ENCODE data around the gene MBP. TPM values are rescaled to one million over a fixed set of nuclear protein-coding genes. Genes with fewer than 3 reads are reported as not detected.
"Not testable (repeated sequence)": the region's sequence is repeated elsewhere in the genome, so short reads cannot be mapped to it uniquely, and the experiment has no call there.

The MBP gene
- total and polyA plus RNA-seq, 5 experiments from 2014 or later: 89.2 to 148 (median 105) TPM

DNA sequence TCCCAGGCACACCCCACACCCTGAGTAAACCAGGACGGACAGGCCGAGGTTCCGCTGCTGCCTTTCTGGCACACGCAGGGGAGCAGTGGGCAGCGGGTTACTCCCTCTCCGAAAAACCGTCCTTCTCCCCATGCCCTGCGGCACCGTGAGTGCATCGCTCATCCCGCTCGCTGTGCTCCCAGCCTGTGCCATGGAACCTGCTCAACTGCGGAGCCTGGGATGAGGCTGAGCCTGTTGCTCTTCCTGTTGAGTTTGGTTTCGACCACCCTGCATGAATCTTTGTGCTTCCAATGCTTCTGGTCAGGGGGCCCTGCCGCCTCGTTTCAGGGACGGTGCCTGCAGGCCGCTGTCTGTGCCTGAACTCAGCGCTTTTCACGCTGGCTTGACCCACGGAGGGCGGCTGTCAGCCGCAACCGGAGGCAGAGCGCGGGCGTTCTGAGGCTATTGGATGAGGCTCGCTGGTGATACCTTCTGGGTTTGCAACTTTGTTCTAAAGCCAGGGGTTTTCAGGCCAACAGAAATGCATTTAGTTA lies 106.7 kb downstream of the MBP start:
- peak overlapping the region in 3 of 10 donors; percentile 28 to 62 (median 56) for H3K27ac Mint-ChIP-seq

DNA sequence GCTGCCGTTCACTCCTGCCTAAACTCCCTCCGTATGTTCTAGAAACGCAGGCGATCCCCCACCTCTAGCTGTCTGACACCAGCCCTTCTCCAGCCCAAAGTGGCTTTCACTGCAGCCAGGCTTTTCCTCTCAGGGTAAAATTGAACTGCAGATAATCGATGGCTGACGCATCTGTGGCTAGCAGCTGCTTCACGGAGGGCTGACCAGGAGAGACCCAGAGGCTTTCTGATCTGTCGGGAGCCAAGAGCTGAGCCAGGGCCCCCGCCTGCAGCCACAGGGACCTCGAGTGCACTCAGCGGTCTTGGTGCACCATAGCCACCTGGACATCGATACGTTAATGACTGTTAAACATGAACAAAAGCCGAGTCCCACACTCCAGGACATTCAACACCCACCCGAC lies 107.5 kb downstream of the MBP start:
- Mint-ChIP-seq H3K27ac (peak overlapping the region in 1 of 10 donors; percentile 36), H3K4me3 (no peak overlapping the region), H3K27me3 (no peaks in the 10 kb centered on the region), H3K9me3 (no peaks in the 10 kb centered on the region), H3K36me3 (peaks cover 7 to 56% (median 8%) of the 10 kb centered on the region in 3 donors), H3K4me1 (peaks cover 11 to 43% (median 24%) of the 10 kb centered on the region in 4 donors)
- ATAC-seq (no peak), DNase-seq (no peak)
- POLR2A ChIA-PET: no interaction called here

More for the DNA sequence above, 106.7 kb downstream of the MBP start:
- H3K9me3 Mint-ChIP-seq: no peaks in the 10 kb centered on the region
- H3K4me3 Mint-ChIP-seq: no peak overlapping the region
- POLR2A ChIA-PET: no interaction called here
- peaks cover 7 to 59% (median 8%) of the 10 kb centered on the region in 3 donors for H3K36me3 Mint-ChIP-seq
- DNase-seq (no peak), ATAC-seq (no peak)
- no peaks in the 10 kb centered on the region for H3K27me3 Mint-ChIP-seq
- peaks cover 11 to 40% (median 25%) of the 10 kb centered on the region in 4 donors for H3K4me1 Mint-ChIP-seq

DNA sequence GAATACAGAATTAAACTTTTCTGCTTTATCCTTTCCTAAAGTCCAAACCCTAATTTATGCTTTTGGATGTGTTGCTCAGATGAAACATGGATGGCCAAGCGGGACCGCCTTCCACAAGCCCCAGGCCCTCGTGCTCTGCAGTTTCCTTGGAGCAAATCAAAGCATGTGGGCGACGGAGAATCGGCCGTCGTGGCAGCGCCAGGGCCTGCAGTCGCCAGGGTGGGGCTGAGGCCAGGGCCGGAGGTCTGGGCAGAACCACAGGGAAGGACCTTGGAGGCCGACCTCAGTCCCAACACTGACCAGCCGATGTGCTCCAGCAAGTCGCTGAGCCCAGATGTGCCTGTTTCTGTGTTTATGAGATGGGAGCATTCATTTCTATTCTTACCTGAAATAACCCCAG lies 108.1 kb downstream of the MBP start:
- POLR2A ChIA-PET: no interaction called here
- Mint-ChIP-seq H3K36me3 (peaks cover under 1 to 54% (median 4%) of the 10 kb centered on the region in 3 donors), H3K27ac (no peak overlapping the region), H3K4me3 (no peak overlapping the region), H3K27me3 (no peaks in the 10 kb centered on the region), H3K9me3 (no peaks in the 10 kb centered on the region), H3K4me1 (peaks cover 13 to 43% (median 27%) of the 10 kb centered on the region in 4 donors)
- DNase-seq (no peak), ATAC-seq (no peak)

DNA sequence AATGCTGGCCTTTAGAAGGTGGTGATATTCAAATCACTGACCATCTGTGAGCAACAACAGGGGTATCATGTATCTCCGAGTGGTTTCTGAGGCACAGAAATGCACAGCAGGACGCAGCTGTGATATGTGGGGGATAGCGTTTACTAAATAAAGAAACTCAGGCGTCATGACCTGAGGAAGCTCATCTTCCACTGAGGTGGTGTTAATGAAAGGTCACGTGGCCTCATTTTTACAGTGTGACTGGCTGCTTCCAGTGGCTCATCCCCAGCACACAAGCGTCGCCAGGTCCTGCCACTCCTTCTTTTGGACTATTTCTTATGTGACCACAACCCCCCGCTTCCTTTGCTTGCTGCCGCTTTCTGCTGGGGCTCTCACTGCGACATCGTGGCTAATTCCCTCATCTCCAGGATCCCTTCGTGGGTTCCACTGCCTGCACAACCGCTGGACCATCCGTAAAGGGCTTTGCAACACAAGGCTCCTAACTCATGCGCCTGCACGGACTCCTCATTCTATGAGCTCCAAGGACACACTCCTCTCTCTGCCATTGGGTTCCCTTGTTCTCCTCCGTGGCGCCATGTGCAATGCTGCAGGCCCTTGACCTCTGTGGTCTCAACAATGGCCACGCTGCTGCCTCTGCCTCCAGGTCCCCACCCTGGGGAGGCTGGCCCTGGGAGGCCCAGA lies 109.3 kb downstream of the MBP start:
- H3K9me3 Mint-ChIP-seq: peaks cover 0 to 8% (median 0%) of the 10 kb centered on the region in 9 donors
- peaks cover 24 to 53% (median 33%) of the 10 kb centered on the region in 4 donors for H3K4me1 Mint-ChIP-seq
- no peaks in the 10 kb centered on the region for H3K27me3 Mint-ChIP-seq
- DNase-seq (no peak), ATAC-seq (no peak)
- POLR2A ChIA-PET: no interaction called here
- peaks cover 0 to 63% (median 4%) of the 10 kb centered on the region in 3 donors for H3K36me3 Mint-ChIP-seq
- peak overlapping the region in 9 of 10 donors; percentile 14 to 92 (median 62) for H3K27ac Mint-ChIP-seq
- H3K4me3 Mint-ChIP-seq: no peak overlapping the region

DNA sequence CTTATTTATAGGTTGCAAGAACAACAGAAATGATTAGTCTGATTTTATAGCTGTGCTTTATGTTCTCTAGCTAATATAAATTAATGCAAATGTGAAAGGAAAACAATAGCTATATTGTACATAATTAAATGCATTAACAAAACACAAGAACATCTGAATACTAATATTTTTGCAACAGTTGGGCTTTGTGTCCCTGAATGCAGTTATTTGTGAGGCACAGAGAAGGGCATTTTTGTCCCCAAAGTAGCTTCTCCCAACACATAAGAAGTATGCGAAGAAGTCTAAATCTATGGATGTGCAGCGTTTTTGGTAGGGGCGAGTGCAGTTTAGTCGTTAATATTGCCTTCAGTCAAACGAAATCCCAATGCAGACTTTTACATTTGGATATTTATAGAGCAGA lies 110.0 kb downstream of the MBP start:
- ATAC-seq (no peak), DNase-seq (no peak)
- POLR2A ChIA-PET: interaction anchor here (0.6 kb wide), 1 partner anchor 196 kb away, joined by 3 read pairs; no protein-coding TSS in a partner anchor
- H3K27ac Mint-ChIP-seq: peak overlapping the region in 1 of 10 donors; percentile 31
- peaks cover 25 to 58% (median 33%) of the 10 kb centered on the region in 4 donors for H3K4me1 Mint-ChIP-seq
- H3K36me3 Mint-ChIP-seq: peaks cover 0 to 69% (median 4%) of the 10 kb centered on the region in 3 donors
- no peaks in the 10 kb centered on the region for H3K27me3 Mint-ChIP-seq
- peaks cover 0 to 8% (median 0%) of the 10 kb centered on the region in 9 donors for H3K9me3 Mint-ChIP-seq
- H3K4me3 Mint-ChIP-seq: no peak overlapping the region

DNA sequence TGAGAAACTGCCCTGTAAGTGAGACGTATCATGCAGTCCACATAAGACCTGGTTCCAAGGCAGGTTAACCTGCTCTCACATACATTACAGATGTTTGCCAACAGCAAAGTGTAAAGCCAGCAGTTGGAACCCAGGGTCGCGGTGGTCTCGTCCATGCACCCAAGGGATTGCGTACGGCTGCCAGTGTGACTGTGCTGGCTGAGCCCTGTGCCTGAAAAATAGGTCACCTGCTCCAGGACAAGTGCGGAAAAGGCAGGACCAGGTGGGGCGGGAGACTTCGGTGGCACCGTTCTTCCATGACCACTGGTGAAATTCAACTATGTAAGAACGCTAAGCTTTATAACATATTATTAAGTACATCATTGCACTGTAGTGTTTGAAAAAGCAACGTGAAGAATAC lies 110.5 kb downstream of the MBP start:
- DNase-seq: no peak
- Mint-ChIP-seq H3K4me3 (no peak overlapping the region), H3K36me3 (peaks cover 0 to 70% (median 8%) of the 10 kb centered on the region in 3 donors), H3K4me1 (peaks cover 26 to 59% (median 33%) of the 10 kb centered on the region in 4 donors), H3K27ac (peak overlapping the region in 3 of 10 donors; percentile 27 to 52 (median 35)), H3K9me3 (peaks cover 0 to 8% (median 0%) of the 10 kb centered on the region in 9 donors), H3K27me3 (no peaks in the 10 kb centered on the region)
- no peak for ATAC-seq
- POLR2A ChIA-PET: interaction anchor here (0.6 kb wide), 1 partner anchor 195 kb away, joined by 3 read pairs; no protein-coding TSS in a partner anchor

DNA sequence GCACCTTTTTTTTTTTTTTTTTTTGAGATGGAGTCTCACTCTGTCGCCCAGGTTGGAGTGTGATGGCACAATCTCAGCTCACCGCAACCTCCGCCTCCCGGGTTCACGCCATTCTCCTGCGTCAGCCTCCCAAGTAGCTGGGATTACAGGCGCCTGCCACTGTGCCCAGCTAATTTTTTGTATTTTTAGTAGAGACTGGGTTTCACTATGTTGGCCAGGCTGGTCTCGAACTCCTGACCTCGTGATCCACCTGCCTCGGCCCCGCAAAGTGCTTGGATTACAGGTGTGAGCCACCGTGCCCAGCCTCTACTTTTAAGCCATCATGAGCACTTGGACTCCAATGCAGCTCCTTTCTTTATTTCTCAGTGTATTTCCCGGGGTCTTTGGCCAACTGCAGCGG lies 111.1 kb downstream of the MBP start:
- H3K4me3 Mint-ChIP-seq, H3K9me3 Mint-ChIP-seq, ATAC-seq, POLR2A ChIA-PET, H3K27me3 Mint-ChIP-seq, DNase-seq: not testable (repeated sequence)
- peaks cover 29 to 58% (median 33%) of the 10 kb centered on the region in 4 donors for H3K4me1 Mint-ChIP-seq
- H3K27ac Mint-ChIP-seq: peak overlapping the region in 5 of 10 donors; percentile 15 to 52 (median 34)
- H3K36me3 Mint-ChIP-seq: peaks cover 0 to 73% (median 9%) of the 10 kb centered on the region in 3 donors

DNA sequence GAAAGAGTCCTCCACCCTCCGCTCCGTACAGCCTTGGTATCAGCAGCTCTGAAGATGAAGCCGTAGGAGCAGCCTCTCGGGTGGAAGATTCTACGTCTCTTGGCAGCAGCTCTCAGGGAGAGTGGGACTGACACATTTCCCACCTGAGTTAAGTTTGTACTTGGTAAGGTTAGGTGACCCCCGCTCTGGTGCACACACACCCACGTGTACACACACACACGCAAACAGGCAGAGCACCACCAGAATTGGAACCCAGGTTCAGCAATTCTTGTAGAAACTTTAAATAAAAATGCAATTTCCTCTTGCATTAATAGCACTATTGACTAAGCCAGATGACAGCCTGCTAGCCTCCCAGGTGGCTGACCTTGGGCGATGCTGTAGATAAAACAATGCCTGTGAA lies 111.5 kb downstream of the MBP start:
- ATAC-seq (no peak), DNase-seq (no peak)
- Mint-ChIP-seq H3K36me3 (peaks cover 0 to 73% (median 13%) of the 10 kb centered on the region in 3 donors), H3K4me3 (no peak overlapping the region), H3K27me3 (no peaks in the 10 kb centered on the region), H3K4me1 (peaks cover 29 to 60% (median 36%) of the 10 kb centered on the region in 4 donors), H3K27ac (peak overlapping the region in 4 of 10 donors; percentile 15 to 69 (median 44)), H3K9me3 (peaks cover 0 to 8% (median 0%) of the 10 kb centered on the region in 9 donors)
- POLR2A ChIA-PET: no interaction called here

DNA sequence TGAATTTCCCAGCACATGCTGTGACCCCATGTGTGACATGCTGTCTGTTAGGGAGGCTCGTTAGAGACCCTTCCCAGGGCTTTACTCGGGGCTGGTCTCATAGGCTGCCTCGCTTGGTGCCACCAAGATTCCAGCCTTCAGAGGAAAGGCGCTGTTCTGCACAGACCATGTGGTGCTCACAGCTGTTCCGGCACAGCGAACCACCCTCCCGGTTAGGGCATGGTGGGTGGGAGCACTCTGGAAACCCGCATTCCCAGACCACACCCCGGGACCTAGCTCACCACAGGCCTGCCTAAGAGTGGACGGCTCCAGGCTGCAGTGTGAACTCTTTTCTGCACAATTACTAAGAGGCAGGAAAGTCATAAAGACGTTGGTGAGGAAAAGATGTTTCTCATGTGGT lies 112.0 kb downstream of the MBP start:
- peaks cover 29 to 61% (median 36%) of the 10 kb centered on the region in 4 donors for H3K4me1 Mint-ChIP-seq
- no peak overlapping the region for H3K4me3 Mint-ChIP-seq
- no peak for DNase-seq
- H3K27ac Mint-ChIP-seq: peak overlapping the region in 1 of 10 donors; percentile 76
- peaks cover 0 to 8% (median 0%) of the 10 kb centered on the region in 9 donors for H3K9me3 Mint-ChIP-seq
- POLR2A ChIA-PET: no interaction called here
- peaks cover 0 to 73% (median 12%) of the 10 kb centered on the region in 3 donors for H3K36me3 Mint-ChIP-seq
- no peaks in the 10 kb centered on the region for H3K27me3 Mint-ChIP-seq
- no peak for ATAC-seq

DNA sequence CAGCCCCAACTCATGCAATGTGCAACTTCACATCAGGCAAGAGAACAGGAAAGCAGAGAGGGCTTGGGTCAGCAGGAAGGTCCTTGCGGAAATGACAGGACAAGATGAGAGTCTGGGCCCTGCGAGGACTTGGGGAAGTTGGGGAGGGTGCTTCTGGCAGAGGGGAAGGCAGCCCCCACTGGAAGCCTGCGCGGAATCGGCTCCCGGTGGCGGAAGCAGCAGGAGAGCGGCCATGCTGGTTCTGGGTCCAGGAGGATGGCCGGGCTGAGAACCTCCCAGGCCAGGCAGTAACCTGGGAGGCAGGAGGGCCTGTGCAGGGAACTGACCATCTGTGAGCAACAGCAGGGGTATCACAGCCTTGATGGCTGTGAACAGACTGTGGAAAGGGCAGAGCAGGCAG lies 112.9 kb downstream of the MBP start:
- Mint-ChIP-seq H3K4me3 (no peak overlapping the region), H3K9me3 (peaks cover 0 to 8% (median 0%) of the 10 kb centered on the region in 9 donors), H3K27me3 (no peaks in the 10 kb centered on the region), H3K36me3 (peaks cover 0 to 72% (median 12%) of the 10 kb centered on the region in 3 donors), H3K27ac (peak overlapping the region in 7 of 10 donors; percentile 31 to 81 (median 63)), H3K4me1 (peaks cover 29 to 61% (median 38%) of the 10 kb centered on the region in 4 donors)
- no peak for DNase-seq
- POLR2A ChIA-PET: no interaction called here
- ATAC-seq: no peak

DNA sequence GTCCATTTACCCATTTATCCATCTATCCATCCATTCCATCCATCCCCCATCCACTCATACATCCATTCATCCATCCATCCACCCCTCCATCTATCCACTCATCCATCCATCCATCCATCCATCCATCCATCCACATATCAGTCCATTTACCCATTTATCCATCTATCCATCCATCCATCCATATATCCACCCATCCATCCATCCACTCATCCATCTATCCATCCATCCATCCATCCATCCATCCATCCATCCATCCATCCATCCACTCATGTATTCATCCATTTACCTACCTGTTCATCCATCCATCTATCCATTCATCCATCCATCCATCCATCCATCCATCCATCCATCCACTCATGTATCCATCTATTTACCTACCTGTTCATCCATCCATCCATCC lies 113.9 kb downstream of the MBP start:
- H3K9me3 Mint-ChIP-seq, H3K27me3 Mint-ChIP-seq, POLR2A ChIA-PET, H3K4me3 Mint-ChIP-seq, ATAC-seq, DNase-seq: not testable (repeated sequence)
- Mint-ChIP-seq H3K36me3 (peaks cover 0 to 71% (median 12%) of the 10 kb centered on the region in 3 donors), H3K27ac (peak overlapping the region in 4 of 10 donors; percentile 18 to 80 (median 60)), H3K4me1 (peaks cover 26 to 61% (median 36%) of the 10 kb centered on the region in 4 donors)

DNA sequence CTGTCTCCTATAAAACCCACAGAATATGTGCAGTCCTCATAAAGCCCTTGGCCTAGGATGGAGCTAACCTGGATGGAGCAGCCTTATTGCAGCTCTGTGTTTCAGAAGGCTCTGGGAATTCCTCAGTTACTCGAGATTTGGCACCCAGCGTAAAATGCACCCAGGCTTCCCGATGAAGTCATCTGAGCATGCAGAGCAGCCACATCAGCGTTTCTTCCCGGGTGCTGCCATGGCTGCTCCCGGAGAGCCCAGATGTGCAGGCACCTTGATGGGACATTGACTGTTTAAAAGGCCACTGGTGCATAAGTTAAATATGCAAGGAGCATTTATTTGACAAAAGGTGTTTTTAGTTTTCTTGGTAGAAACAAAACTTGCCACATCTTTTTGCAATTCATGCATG lies 115.2 kb downstream of the MBP start:
- no peaks in the 10 kb centered on the region for H3K27me3 Mint-ChIP-seq
- no peak for ATAC-seq
- peak overlapping the region in 4 of 10 donors; percentile 22 to 36 (median 33) for H3K27ac Mint-ChIP-seq
- peaks cover 20 to 59% (median 33%) of the 10 kb centered on the region in 4 donors for H3K4me1 Mint-ChIP-seq
- DNase-seq: no peak
- H3K9me3 Mint-ChIP-seq: peaks cover 0 to 8% (median 0%) of the 10 kb centered on the region in 9 donors
- H3K36me3 Mint-ChIP-seq: peaks cover 0 to 76% (median 15%) of the 10 kb centered on the region in 3 donors
- POLR2A ChIA-PET: no interaction called here
- H3K4me3 Mint-ChIP-seq: no peak overlapping the region

DNA sequence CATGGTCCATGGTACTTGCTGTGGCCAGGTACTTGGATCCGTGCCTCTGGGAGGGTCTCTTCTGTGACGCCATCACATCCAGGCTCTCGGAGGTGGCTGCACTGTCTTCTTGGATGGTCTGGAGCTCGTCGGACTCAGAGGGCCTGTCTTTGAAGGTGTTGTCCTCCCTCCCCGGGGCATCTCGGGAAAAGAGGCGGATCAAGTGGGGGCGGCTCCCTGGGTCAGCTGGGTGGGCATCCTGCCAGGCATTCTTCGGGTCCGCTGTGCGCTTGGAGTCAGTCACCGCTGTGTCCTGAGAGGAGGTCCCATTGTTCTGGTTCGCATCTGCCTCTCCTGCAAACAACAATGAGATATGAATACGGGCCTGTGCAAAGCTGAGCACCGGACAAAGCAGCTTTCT lies 115.6 kb downstream of the MBP start:
- Mint-ChIP-seq H3K4me3 (no peak overlapping the region), H3K36me3 (peaks cover 0 to 79% (median 15%) of the 10 kb centered on the region in 3 donors), H3K4me1 (peaks cover 23 to 59% (median 33%) of the 10 kb centered on the region in 4 donors), H3K9me3 (peaks cover 0 to 8% (median 0%) of the 10 kb centered on the region in 9 donors), H3K27me3 (no peaks in the 10 kb centered on the region), H3K27ac (peak overlapping the region in 5 of 10 donors; percentile 22 to 43 (median 34))
- POLR2A ChIA-PET: no interaction called here
- DNase-seq: no peak
- ATAC-seq: no peak
